MM.1S (cell line): ENCODE measurements around the gene L3MBTL3.

ENCODE experiments used
- DNase-seq: peaks from one replicate; pipeline ENCODE4 v3.0.0-alpha.2; 2015
- H2AFZ ChIP-seq: fragments of 300-600 bp; sonication (generic); 2 replicates; pipeline ENCODE4 v1.6.0; 2016; ENCODE audit warnings: antibody characterized with exemption, low read length
- H3F3A ChIP-seq: fragments of 300-600 bp; sonication (generic); 2 replicates; pipeline ENCODE4 v1.6.1; 2016; ENCODE audit warnings: mild to moderate bottlenecking, antibody characterized with exemption, low read length, moderate library complexity, mixed read lengths; ENCODE audit not compliant: insufficient read depth
- H3K27ac ChIP-seq: fragments of 300-600 bp; sonication (generic); 2 replicates; pipeline ENCODE4 v1.5.1; 2016; ENCODE audit warnings: mild to moderate bottlenecking, low read length
- H3K27me3 ChIP-seq: fragments of 300-600 bp; sonication (generic); replicated peaks from 2 replicates; pipeline ENCODE4 v1.6.0; 2016; ENCODE audit warnings: low read length; ENCODE audit not compliant: insufficient read depth
- H3K36me3 ChIP-seq: fragments of 300-600 bp; sonication (generic); replicated peaks from 2 replicates; pipeline ENCODE4 v1.6.1; 2016; ENCODE audit warnings: mild to moderate bottlenecking, low read length, mixed read lengths; ENCODE audit not compliant: insufficient read depth
- H3K4me1 ChIP-seq: fragments of 300-600 bp; sonication (generic); 2 replicates; pipeline ENCODE4 v1.6.1; 2016; ENCODE audit warnings: low read length, mixed read lengths
- H3K4me2 ChIP-seq: fragments of 300-600 bp; sonication (generic); 2 replicates; pipeline ENCODE4 v1.6.0; 2016; ENCODE audit warnings: low read depth, low read length
- H3K4me3 ChIP-seq: fragments of 300-600 bp; sonication (generic); 2 replicates; pipeline ENCODE4 v1.5.1; 2016; ENCODE audit warnings: low read length, mixed read lengths
- H3K79me2 ChIP-seq: fragments of 300-600 bp; sonication (generic); 2 replicates; pipeline ENCODE4 v1.6.1; 2016; ENCODE audit warnings: mixed run types, low read length, mixed read lengths
- H3K9ac ChIP-seq: fragments of 300-600 bp; sonication (generic); 2 replicates; pipeline ENCODE4 v1.6.1; 2016; ENCODE audit warnings: low read length, mixed read lengths
- H3K9me2 ChIP-seq: fragments of 300-600 bp; sonication (generic); replicated peaks from 2 replicates; pipeline ENCODE4 v1.6.1; 2016; ENCODE audit warnings: mild to moderate bottlenecking, low read length, mixed read lengths; ENCODE audit not compliant: insufficient read depth
- H3K9me3 ChIP-seq: fragments of 300-600 bp; sonication (generic); replicated peaks from 2 replicates; pipeline ENCODE4 v1.6.1; 2016; ENCODE audit warnings: mild to moderate bottlenecking, low read length, mixed read lengths; ENCODE audit not compliant: insufficient read depth
- H4K20me1 ChIP-seq: fragments of 300-600 bp; sonication (generic); 2 replicates; pipeline ENCODE4 v1.6.1; 2016; ENCODE audit warnings: mild to moderate bottlenecking, low read length, moderate library complexity, mixed read lengths; ENCODE audit not compliant: insufficient read depth
- EZH2 ChIP-seq: fragments of 300-600 bp; sonication (generic); optimal IDR thresholded peaks from 2 replicates; pipeline ENCODE3; 2017; ENCODE audit warnings: low read depth, mild to moderate bottlenecking, antibody characterized with exemption, low read length, mixed read lengths
- EZH2phosphoT487 ChIP-seq: fragments of 300-600 bp; sonication (generic); IDR thresholded peaks from 2 replicates; pipeline ENCODE4 v1.6.1; 2018; ENCODE audit warnings: antibody characterized with exemption, low read length
- TF ChIP-seq, protein P1 (sequence below): fragments of 300-600 bp; sonication (generic); IDR thresholded peaks from 2 replicates; pipeline ENCODE4 v1.5.1; 2016; ENCODE audit warnings: antibody characterized with exemption, low read length, mixed read lengths

The L3MBTL3 gene

DNA sequence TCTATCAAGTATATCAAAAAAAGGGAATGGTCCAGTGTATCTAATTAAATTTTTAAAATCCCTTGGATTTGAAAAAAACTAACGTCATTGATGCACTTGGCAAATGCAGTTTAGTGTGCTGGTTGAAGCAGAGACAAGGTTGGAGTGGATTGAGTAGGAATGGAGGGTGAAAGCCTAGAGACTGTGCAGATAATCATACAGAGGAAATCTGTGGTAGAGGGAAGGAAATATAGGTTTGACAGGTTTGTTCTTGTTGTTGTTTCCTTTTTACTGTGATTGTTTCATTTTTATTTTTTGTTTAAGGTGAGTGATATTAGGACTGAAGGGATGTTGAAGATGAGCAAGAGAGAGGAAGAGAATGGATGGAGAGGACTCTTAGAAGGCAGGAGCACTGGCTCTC lies 29.0 kb upstream of the L3MBTL3 start:
- Histone ChIP-seq H3K79me2 (no peaks in the 10 kb centered on the region), H2AFZ (no peak overlapping the region), H3K36me3 (no peaks in the 10 kb centered on the region), H3K27ac (no peak overlapping the region), H3K9me3 (no peaks in the 10 kb centered on the region), H3K4me1 (peaks cover 8% of the 10 kb centered on the region), H3K27me3 (no peaks in the 10 kb centered on the region), H3K4me3 (no peak overlapping the region), H3F3A (peaks cover 8% of the 10 kb centered on the region), H3K4me2 (no peak overlapping the region), H4K20me1 (no peaks in the 10 kb centered on the region), H3K9ac (no peak overlapping the region), H3K9me2 (no peaks in the 10 kb centered on the region)
- TF ChIP-seq, protein P1, sequence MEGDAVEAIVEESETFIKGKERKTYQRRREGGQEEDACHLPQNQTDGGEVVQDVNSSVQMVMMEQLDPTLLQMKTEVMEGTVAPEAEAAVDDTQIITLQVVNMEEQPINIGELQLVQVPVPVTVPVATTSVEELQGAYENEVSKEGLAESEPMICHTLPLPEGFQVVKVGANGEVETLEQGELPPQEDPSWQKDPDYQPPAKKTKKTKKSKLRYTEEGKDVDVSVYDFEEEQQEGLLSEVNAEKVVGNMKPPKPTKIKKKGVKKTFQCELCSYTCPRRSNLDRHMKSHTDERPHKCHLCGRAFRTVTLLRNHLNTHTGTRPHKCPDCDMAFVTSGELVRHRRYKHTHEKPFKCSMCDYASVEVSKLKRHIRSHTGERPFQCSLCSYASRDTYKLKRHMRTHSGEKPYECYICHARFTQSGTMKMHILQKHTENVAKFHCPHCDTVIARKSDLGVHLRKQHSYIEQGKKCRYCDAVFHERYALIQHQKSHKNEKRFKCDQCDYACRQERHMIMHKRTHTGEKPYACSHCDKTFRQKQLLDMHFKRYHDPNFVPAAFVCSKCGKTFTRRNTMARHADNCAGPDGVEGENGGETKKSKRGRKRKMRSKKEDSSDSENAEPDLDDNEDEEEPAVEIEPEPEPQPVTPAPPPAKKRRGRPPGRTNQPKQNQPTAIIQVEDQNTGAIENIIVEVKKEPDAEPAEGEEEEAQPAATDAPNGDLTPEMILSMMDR: no peak
- TF ChIP-seq EZH2 (no peak), EZH2phosphoT487 (no peak)
- DNase-seq: no peak

DNA sequence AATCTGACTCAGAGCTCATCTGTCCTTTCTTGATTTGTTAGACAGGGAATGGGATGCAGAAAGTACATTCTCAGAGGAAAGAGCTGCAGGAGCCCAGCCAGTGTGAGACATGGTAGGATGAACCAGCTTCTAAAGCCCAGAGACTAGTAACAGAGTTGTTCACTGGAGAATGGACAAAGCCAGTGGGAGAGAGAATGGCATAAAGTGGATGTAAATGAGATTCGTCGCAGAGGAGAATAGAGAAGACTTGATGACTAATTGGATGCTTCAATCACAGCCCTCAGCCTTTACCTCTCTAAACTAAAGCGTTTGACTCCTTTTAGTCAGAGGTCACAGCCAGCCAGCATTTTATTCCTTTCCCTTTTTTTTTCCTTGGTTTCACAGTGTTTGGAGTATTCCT lies 25.5 kb upstream of the L3MBTL3 start:
- TF ChIP-seq EZH2phosphoT487 (no peak), EZH2 (no peak)
- TF ChIP-seq, protein P1: no peak
- Histone ChIP-seq H3K36me3 (no peaks in the 10 kb centered on the region), H3K4me3 (no peak overlapping the region), H3K9ac (no peak overlapping the region), H3K4me2 (no peak overlapping the region), H4K20me1 (no peaks in the 10 kb centered on the region), H3K9me3 (no peaks in the 10 kb centered on the region), H3K27me3 (no peaks in the 10 kb centered on the region), H3K79me2 (no peaks in the 10 kb centered on the region), H3K27ac (no peak overlapping the region), H3F3A (peaks cover 11% of the 10 kb centered on the region), H2AFZ (no peak overlapping the region), H3K4me1 (peaks cover 20% of the 10 kb centered on the region), H3K9me2 (no peaks in the 10 kb centered on the region)
- DNase-seq: no peak

DNA sequence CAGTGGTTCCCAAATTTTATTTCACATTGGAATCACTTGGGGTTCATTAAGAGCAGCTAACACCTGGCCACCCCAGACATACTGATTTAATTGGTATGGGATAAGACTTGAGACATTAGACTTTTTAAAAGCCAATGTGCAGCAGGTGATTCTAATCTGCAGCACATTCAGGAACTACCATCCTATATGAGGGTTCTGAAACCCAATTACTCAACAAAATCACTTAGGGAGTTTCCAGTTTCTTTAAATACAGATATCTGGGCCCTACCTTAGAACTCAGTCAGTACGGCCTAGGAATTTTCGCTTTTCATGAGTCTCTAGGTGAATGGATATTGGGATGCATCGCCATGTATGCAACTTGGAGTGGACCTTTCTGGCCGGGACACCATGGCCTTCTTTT lies 24.0 kb upstream of the L3MBTL3 start:
- Histone ChIP-seq H3K4me2 (peak overlapping the region; percentile 66), H3K9me2 (no peaks in the 10 kb centered on the region)
- TF ChIP-seq EZH2 (no peak), EZH2phosphoT487 (no peak)
- TF ChIP-seq, protein P1: no peak

More for the DNA sequence above, 24.0 kb upstream of the L3MBTL3 start:
- Histone ChIP-seq H3K27ac (peak overlapping the region; percentile 89), H3K36me3 (no peaks in the 10 kb centered on the region), H2AFZ (peak overlapping the region; percentile 58), H3K9ac (peak overlapping the region; percentile 27; the same call in 1 of the 2 replicates), H3K4me1 (peaks cover 20% of the 10 kb centered on the region), H3K4me3 (peak overlapping the region; percentile 25; the same call in 1 of the 2 replicates), H3K79me2 (no peaks in the 10 kb centered on the region), H4K20me1 (no peaks in the 10 kb centered on the region), H3F3A (peaks cover 11% of the 10 kb centered on the region), H3K9me3 (no peaks in the 10 kb centered on the region), H3K27me3 (no peaks in the 10 kb centered on the region)
- DNase-seq: peak; percentile 64
